GM19193 (cell line): ENCODE results near the gene S100B.

Experiments used
- POLR2A ChIP-seq: IDR thresholded peaks from 4 replicates; pipeline ENCODE4 v1.6.1; 2011; ENCODE audit not compliant: insufficient read depth, insufficient read length; ENCODE audit errors: extremely low read depth

S100B gene

DNA sequence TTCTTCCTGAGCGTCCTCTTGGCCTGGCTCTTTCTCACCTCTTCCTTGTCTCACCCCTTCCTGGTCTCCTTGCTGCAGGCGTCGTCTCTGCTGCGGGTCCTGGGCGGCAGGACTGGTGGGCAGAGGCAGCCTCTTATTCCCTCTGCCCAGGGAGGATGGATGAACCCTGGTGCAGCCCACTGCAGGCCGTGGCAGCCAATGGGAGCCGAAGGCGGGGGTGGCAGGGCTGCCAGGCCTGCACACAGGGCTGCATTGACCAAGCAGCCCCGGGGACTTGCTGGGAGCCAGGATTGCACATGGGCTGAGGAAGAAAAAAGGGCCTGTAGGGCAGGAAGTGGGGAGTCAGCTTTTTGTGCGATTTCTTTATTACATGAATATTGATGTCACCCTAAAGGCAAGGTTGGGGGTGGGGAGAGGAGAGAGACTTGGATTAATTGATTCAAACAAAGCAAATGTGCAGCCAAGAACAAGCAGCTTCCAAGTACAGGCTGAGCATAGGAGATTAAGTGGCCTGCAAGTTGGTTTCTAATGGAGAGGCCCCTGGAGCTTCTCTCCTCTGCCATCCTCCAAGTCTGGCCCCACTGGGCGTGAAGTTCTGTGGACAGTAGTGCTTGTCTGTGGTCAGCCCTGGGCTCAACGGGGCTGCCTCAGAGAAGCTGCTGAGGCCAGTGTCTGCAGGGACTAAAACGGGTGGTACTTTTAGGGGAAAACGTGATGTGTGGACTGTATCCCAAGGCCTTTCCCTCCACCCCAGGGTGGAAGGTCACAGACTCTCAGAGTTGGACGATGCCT lies at the start of gene S100B:
TSS of gene S100B (minus strand) at position 108 of the 792 bp plus-strand sequence. CDS start 2,667 bp downstream, outside the sequence.
- no peak for TF ChIP-seq POLR2A

- no peak for TF ChIP-seq POLR2A
Observed at GRCh38 chr21:46651121-46651520, 46.2 kb upstream of the S100B start.

GRCh38 chr21:46650476-46651098 lies 45.7 kb upstream of the S100B start:
- no peak for TF ChIP-seq POLR2A

DNA sequence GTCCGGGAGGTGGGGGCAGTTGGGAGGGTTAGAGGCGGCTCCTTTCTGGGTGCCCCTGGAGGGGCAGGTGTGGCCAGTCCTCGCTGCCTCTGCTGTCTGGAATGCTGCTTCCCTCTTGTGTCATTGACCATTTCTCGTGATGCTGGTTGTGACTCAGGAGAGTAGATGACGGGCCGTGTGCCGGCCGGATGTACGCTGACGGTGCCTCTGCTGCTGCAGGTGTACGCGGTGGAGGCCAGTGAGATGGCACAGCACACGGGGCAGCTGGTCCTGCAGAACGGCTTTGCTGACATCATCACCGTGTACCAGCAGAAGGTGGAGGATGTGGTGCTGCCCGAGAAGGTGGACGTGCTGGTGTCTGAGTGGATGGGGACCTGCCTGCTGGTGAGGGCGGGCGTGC lies 44.5 kb upstream of the S100B start:
- TF ChIP-seq POLR2A = no peak

GRCh38 chr21:46648539-46648938 lies 43.7 kb upstream of the S100B start:
- TF ChIP-seq POLR2A = no peak

- TF ChIP-seq POLR2A = no peak
Observed at GRCh38 chr21:46646541-46647154, 41.8 kb upstream of the S100B start.

DNA sequence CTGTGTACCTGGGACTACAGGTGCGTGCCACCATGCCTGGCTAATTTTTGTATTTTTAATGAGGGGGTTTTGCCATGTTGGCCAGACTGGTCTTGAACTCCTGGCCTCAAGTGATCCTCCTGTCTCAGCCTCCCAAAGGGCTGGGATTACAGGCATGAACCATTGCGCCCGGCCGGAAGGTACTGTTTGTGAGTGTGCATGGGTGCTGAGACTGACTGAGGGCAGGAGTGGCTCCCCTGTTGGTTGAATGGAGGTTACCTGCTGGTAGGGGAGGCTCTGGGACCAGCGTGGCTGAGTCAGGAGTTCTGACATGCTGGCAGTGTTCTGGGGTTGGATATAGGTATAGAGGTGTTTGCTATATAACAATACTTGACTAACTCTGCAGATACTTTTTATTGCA lies 41.0 kb upstream of the S100B start:
- no peak for TF ChIP-seq POLR2A

GRCh38 chr21:46643379-46644177 lies 38.7 kb upstream of the S100B start:
- no peak for TF ChIP-seq POLR2A

DNA sequence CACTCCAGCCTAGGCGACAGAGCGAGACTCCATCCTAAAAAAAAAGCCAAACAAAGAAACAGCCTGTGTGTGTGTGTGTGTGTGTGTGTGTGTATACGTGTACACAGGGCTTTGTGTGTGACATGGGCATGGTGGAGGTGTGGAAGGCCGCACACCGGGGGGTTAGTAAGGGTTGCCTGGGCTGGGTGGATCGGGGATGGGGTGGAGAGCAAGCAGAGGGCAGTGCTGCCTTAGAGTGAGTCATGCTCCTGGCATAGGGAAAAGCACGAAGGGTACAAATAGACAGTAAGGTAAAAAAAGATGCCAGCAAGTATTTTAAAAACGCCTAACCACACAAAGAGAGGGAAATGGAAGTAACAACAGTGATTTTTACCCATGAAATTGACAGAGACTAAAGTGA lies 36.8 kb upstream of the S100B start:
- TF ChIP-seq POLR2A = no peak

DNA sequence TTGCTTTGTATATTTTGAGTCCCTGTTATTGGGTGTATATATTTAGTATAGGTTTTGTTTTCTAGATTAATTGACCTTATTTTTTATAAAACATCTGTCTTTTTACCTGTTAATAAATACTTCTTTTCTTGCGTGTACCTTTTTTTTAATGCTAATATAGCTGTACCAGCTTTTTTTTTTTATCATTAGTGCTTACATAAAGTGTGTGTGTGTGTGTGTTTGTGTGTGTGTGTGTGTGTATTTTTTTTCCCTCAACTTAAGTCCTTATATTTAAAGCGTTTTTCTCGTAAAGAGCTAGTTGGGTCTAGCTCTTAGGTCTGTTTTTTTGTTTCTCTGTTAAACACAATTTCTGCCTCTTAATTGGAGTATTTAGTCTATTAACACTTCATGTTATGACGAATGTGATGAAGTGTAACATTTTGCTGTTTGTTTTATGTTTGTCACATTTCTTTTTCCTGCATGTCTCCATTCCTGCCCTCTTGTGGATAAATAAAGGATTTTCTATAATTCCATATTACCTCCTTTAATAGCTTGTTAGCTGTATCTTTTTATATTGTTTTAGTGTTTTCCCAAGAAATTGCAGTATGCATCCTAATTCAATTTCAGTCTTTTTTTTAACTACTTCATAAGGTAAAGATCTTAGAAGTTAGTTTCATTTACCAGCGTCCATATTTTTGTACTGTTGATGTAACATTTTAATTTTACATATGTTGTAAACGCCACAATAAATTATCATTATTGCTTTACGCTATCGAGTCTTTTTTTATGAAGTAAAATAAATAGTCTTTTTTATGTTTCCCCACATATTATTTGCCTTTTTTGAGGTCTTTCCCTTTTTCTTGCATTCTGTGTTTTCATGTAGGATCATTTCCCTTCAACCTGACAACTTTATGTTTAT lies 34.9 kb upstream of the S100B start:
- no peak for TF ChIP-seq POLR2A

DNA sequence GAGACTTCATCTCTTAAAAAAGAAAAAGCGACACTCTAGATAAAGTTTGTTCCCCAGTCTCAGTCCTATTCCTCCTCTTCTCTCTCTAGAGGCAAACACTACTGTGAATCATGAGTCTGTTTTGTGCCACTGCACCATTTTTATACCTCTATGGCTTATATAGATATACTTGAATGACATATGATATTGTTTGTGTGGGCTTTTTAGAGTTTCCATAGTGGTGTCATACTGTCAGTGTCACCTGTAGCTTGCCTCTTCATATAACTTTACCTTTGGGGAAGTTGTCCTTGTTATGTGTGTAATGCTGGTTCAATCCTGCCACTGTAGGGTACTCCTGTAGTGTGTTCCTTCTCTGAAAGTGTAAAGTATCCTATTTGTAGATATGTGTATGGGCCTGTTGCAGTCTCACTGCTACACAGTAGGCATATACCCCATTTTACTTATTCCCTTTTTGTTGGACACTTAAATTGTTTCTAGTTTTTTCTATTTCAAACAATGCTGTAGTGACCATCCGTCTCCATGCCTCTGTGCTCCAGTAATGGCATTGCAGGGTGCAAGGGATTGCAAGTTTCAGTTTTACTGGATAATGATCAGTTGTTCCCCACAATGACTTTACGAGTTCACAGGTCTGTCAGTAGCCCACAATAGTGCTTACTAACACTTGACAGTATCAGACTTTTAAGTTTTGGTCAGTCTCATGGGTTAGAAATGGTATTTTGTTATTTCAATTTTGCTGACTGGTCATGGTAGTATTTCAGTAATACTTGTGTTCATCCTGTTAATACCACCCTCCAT lies 33.3 kb upstream of the S100B start:
- TF ChIP-seq POLR2A = no peak

GRCh38 chr21:46636550-46637285 lies 31.8 kb upstream of the S100B start:
- no peak for TF ChIP-seq POLR2A

DNA sequence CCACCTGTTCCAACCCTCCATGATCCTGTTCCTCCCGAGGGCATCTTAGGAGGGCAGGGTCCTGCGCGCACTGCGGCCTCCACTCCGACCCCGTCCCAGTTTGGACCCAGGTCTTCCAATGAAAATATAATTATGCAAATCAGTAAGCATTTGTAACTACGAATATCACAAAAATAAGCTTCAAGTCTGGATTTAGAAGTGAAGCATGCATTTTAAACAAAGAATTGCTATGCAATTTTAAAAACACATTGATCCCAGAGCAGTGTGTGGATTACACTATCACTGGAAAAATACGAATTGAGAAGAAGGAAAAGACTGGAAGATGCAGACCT lies 31.3 kb upstream of the S100B start:
- no peak for TF ChIP-seq POLR2A

DNA sequence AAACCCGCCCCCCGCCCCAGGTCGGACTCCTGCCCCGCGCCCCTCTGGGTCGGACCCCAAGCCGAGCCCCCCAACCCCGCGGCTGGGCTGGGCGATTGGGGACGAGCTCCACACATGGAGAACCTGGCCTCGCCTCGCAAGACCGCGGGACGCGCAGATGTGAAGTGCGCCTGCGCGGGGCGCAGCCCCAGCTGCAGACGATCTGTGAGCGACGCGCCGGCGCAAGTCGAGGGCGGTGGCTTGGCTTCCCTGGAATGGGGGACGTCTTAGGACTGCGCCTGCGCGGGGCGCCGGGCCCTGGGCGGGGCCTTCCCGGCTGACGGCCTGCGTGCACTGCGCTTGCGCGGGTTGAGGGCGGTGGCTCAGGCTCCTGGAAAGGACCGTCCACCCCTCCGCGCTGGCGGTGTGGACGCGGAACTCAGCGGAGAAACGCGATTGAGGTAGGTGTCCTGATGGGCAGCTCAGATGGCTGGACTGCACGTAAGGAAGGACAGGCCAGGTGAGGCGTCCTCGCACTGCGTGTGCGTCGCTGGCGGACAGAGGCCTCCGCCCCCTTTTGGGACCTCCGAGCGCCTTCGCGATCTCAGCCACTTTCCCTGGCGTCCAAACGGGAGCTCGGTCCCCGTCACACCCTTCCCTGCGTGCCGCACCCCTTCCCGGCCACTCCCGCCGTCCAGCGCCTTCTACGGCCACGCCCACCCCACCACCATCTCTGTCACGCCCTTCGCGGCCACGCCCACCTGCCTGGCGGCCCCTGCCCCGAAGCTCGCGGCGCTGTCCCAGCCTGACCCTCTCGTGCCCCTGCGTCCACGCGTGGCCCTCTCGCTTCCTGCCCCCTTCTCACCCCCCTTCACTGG lies 30.7 kb upstream of the S100B start, which contains the start of gene PRMT2:
TSS of gene PRMT2 (plus strand) at position 351 of the 857 bp plus-strand sequence. CDS start 1,278 bp downstream, outside the sequence.
- TF ChIP-seq POLR2A = peak; percentile 89
